ENCODE results near the gene FIBCD1. TPM values are rescaled to one million over a fixed set of nuclear protein-coding genes. Genes with fewer than 3 reads are reported as not detected.

FIBCD1 gene
- total RNA-seq, 4 donors from 2014 or later, result not detected

DNA sequence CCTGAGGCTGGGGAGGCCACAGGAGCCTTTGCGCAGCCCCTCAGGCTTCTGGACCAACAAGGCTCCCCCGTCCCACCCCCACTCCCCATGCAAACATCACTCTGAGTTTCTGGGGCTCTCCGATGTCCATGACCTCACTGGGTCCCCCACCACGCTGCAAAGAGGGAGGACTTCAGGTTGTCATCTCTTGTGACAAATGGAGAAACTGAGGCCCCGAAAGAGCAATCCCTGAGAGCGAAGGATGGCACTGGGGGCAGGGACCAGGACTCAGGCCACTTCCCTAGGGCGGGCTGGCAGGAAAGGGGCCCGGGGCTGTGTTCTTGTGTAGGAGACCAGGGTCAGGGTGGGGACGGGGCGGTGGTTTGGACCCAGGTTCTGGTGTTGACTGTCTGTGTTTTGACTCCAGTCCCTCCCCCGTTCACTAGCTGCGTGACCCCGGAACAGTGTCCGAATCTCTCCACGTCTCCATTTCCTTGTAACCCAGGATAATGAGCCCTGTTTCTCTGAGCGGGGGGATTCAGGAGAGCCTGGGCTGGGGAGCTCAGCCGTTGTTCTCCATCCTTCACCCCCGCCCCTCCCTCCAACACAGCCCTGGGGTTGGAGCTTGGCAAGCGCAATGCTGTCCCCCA is 13.9 kb downstream of the FIBCD1 start:
- Histone ChIP-seq H3K36me3 (no peaks in the 10 kb centered on the region), H3K27ac (no peak overlapping the region), H3K4me1 (no peaks in the 10 kb centered on the region), H3K9me3 (no peaks in the 10 kb centered on the region), H3K27me3 (peaks cover 66% of the 10 kb centered on the region), H3K4me3 (no peak overlapping the region)
- WGBS, result 87% methylated on average over 15 of the region's 19 CpGs
- DNase-seq (ENCODE audit: low spot score in 2 of 2), result no peak
- no peak for TF ChIP-seq POLR2AphosphoS5 (IDR thresholded peaks at IDR 0.05)

DNA sequence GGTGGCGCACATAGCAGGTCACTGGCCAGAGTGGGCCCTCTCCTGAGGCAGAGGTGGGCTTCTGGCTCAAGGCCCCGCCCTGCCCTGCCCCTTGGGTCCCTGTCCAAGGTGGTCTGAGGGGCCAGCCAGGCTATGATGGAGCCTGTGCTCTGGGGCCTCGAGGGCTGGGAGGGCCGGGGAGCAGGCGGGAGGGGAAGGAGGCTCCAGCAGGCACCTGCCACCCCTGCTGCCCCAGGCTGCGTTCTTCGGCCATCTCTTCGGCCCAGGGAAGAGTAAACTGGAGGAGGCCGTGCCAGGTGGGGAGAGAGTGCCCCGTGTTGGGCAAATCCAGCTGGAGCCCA is 14.6 kb downstream of the FIBCD1 start:
- no peak for DNase-seq (ENCODE audit: low spot score in 2 of 2)
- Histone ChIP-seq H3K9me3 (no peaks in the 10 kb centered on the region), H3K27ac (no peak overlapping the region), H3K36me3 (no peaks in the 10 kb centered on the region), H3K27me3 (peaks cover 67% of the 10 kb centered on the region), H3K4me1 (no peaks in the 10 kb centered on the region), H3K4me3 (no peak overlapping the region)
- WGBS, result 67% methylated on average over 7 of the region's 10 CpGs
- TF ChIP-seq POLR2AphosphoS5 (IDR thresholded peaks at IDR 0.05) (no peak), POLR2A (IDR thresholded peaks at IDR 0.05) (no peak), EP300 (IDR thresholded peaks at IDR 0.05) (no peak)

DNA sequence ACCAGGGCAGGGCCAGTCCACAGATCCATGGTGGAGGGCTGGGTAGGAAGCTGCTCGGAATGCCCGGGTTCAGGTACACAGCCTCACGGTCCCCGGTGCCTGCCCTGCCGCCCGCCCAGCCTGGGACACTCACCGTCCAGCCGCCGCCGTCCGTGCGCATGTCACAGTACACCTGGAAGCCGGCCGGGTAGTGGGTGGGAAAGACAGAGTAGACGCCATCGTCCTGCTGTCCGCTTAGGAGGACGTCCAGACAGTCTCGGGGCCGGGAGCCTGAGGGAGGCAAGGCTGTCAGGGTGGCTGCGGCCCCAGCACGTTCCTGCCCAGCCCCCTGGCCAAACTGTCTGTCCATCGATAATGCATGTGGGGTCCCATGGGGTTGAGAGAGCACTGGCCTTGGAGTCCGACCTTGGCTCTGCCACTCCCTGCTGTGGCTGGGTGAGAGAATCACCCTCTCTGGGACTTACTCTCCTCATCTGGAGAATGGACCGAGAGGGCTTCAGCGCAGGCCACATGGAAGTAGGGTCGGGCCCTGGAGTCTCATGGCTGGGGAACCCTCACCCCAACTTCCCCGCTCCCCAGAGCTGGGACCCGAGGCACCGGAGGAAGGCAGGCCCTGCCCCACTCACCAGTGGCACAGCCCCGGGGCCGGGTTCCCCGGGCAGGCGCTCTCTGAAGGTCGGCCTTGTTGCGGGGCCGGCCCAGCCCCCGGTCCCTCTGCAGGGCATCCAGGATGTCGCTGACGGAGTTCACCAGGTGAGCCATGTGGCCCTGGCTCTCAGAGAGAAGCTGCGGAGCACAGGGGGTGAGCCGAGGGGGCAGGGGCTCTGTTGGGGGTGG is 15.2 kb downstream of the FIBCD1 start:
- WGBS, result 95% methylated on average over 30 of the region's 42 CpGs
- H3K4me3 ChIP-seq, result no peak overlapping the region

DNA sequence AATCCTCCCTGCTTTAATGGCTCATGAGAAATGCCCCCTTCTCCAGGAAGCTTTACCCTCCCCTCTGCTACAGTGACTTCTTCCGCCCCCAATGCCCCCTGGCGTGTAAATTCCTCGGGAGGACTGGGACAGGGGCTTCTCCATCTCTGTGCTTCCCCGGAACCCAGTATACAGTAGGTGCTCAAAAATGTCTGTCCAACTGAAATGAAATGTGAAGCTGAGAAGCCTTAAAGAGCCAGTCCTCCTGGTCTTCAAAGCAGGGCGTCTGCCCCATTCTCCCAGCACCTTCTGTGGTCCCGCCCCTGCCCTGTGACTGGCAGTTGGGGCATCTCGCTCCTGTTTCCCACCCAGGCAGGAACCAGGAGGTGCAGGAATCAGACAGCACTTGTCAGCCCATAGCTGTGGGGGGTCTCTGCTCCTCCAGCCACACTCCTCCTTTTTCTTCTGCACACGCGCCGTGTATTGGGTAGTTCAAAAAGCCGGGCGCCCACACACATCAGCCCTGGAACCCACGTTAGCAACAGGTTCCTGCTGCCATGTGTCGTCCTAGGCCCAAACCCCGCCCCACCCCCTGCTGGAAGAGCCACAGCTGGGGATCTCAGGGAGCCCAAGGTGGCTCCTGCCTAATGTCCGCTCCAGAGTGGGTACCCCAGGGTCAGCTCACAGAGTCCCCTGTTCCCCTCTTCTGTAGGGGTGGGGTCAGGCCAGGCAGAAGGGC is 16.0 kb downstream of the FIBCD1 start:
- Histone ChIP-seq H3K4me1 (peaks cover 7% of the 10 kb centered on the region), H3K4me3 (no peak overlapping the region), H3K9me3 (no peaks in the 10 kb centered on the region), H3K36me3 (no peaks in the 10 kb centered on the region), H3K27ac (no peak overlapping the region), H3K27me3 (peaks cover 79% of the 10 kb centered on the region)
- TF ChIP-seq POLR2AphosphoS5 (IDR thresholded peaks at IDR 0.05) (no peak), POLR2A (IDR thresholded peaks at IDR 0.05) (no peak)
- DNase-seq (ENCODE audit: low spot score in 2 of 2), result no peak
- WGBS, result 72% methylated on average over 16 of the region's 16 CpGs

More for the DNA sequence above, 15.2 kb downstream of the FIBCD1 start:
- H3K36me3 ChIP-seq, result no peaks in the 10 kb centered on the region
- no peak for TF ChIP-seq POLR2AphosphoS5 (IDR thresholded peaks at IDR 0.05)
- peaks cover 71% of the 10 kb centered on the region for H3K27me3 ChIP-seq
- H3K4me1 ChIP-seq, result peaks cover under 1% of the 10 kb centered on the region
- DNase-seq (ENCODE audit: low spot score in 2 of 2), result no peak
- no peaks in the 10 kb centered on the region for H3K9me3 ChIP-seq
- H3K27ac ChIP-seq, result no peak overlapping the region

DNA sequence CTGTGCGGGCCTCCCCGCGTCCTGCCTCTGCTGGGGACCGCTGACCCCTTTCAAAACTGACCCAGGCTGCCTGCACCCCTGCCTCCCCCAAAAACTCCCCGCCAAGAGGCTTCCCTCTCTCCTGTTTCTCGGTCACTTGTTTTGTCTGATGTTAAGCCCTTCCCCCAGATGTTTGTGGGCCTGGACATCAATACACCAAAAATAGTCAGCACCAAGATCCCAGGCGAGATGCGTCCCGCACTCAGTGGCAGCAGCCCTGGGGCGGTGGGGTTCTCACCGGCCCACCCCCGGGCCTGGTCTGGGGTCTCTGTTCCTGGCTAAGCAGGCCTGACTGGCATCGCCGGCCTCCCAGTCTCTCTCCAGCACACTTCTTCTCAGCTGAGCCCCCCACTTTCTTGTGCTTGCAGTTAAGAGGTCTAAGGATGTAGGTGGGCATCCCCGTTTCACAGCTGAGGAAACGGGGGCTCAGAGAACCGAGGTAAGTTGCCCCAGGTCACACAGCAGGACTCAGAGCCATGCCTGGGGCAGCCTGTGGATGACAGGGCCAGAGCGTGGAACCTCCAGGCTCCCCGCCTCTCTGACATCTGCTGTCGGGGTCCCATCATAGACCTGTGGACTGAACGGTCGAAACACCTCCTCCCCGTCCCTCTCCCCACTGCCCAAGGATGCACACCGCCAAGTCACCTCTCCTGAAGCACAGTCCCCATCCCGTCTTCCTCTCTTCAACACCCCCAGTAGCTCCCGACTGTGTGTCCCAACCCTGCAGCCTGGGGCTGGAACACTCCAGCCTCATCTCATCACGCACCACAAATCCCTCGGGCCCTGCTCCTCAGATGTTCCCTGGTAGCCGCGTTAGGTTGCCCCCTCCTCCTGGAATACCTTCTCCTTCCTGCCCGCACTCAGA is 16.8 kb downstream of the FIBCD1 start:
- 77% methylated on average over 26 of the region's 31 CpGs for WGBS
- Histone ChIP-seq H3K9me3 (no peaks in the 10 kb centered on the region), H3K4me3 (no peak overlapping the region), H3K36me3 (no peaks in the 10 kb centered on the region), H3K27ac (no peak overlapping the region), H3K4me1 (peaks cover 7% of the 10 kb centered on the region), H3K27me3 (peaks cover 87% of the 10 kb centered on the region)
- no peak for DNase-seq (ENCODE audit: low spot score in 2 of 2)
- TF ChIP-seq, protein P1, sequence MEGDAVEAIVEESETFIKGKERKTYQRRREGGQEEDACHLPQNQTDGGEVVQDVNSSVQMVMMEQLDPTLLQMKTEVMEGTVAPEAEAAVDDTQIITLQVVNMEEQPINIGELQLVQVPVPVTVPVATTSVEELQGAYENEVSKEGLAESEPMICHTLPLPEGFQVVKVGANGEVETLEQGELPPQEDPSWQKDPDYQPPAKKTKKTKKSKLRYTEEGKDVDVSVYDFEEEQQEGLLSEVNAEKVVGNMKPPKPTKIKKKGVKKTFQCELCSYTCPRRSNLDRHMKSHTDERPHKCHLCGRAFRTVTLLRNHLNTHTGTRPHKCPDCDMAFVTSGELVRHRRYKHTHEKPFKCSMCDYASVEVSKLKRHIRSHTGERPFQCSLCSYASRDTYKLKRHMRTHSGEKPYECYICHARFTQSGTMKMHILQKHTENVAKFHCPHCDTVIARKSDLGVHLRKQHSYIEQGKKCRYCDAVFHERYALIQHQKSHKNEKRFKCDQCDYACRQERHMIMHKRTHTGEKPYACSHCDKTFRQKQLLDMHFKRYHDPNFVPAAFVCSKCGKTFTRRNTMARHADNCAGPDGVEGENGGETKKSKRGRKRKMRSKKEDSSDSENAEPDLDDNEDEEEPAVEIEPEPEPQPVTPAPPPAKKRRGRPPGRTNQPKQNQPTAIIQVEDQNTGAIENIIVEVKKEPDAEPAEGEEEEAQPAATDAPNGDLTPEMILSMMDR (IDR thresholded peaks at IDR 0.05), result no peak
- TF ChIP-seq EP300 (IDR thresholded peaks at IDR 0.05), result no peak
- TF ChIP-seq POLR2AphosphoS5 (IDR thresholded peaks at IDR 0.05), result no peak
- TF ChIP-seq POLR2A (IDR thresholded peaks at IDR 0.05), result no peak

DNA sequence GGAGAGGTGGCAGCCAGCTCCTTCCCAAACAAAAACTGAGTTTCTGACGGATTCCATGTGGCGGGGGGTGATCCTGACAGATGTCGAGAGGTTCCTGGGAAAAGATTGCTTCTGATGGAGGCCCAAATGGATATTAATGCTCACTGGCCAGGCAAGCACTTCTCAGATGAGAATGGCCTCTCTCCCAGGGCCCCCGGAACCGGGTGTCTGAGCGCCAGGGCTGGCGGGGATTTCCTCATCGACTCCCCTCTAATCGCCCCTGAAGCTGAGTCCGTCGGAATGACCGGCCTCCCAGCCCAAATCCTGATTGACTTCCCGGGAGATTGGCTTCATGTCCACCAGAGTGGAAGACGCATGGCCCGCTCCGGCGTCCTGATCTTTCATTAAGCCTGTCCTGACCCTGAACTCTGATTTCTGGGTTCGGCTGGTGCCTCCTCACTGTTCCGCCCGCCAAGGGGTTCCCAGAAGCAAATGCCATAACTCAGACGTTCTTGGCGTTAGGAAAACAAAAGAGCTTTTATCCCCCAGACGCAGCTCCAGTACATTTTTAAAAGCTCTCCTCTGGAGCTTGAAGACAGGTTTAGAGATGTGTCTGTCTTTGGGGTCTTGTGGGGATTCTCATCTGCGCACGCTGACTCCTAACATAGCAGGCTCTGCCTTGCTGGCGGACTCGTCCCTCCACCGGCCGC is 17.6 kb downstream of the FIBCD1 start:
- TF ChIP-seq, protein P1 (IDR thresholded peaks at IDR 0.05), result no peak
- TF ChIP-seq POLR2A (IDR thresholded peaks at IDR 0.05) (no peak), EP300 (IDR thresholded peaks at IDR 0.05) (no peak)
- peaks cover 7% of the 10 kb centered on the region for H3K4me1 ChIP-seq
- peaks cover 90% of the 10 kb centered on the region for H3K27me3 ChIP-seq
- 69% methylated on average over 29 of the region's 29 CpGs for WGBS
- no peak for DNase-seq (ENCODE audit: low spot score in 2 of 2)
- H3K36me3 ChIP-seq, result no peaks in the 10 kb centered on the region
- no peaks in the 10 kb centered on the region for H3K9me3 ChIP-seq
- no peak overlapping the region for H3K27ac ChIP-seq
- H3K4me3 ChIP-seq, result no peak overlapping the region

Measured in suprapubic skin (tissue), 4 donors.